HEK293 (cell line): ENCODE results near the gene IDH3A.

Source experiments
- CTCF ChIA-PET: fragments of 350-600 bp; formaldehyde crosslinking; extraction: SDS; loops from one replicate; lab custom pipeline; 2021; ENCODE audit warnings: antibody characterized with exemption; lab: Yijun Ruan, JAX
- POLR2A ChIA-PET: fragments of 300-600 bp; formaldehyde crosslinking; extraction: SDS; loops from one replicate; lab custom pipeline; 2020; ENCODE audit warnings: antibody characterized with exemption, inconsistent platforms; lab: Yijun Ruan, JAX
- H3K27ac ChIP-seq: fragments of 200-500 bp; sonication (Bioruptor generic); 2 replicates; pipeline ENCODE4 v1.5.1; 2014; ENCODE audit warnings: low read depth, low read length, control low read depth, inconsistent platforms; ENCODE audit errors: extremely low read depth
- H3K36me3 ChIP-seq, 2 experiments: fragments of 200-500 bp in 1 of 2; sonication (Bioruptor generic) in 1 of 2; 1 replicate in 1 of 2; 2 replicates in 1 of 2; pipeline ENCODE4 v1.5.1; 2014 to 2017; ENCODE audit warnings: inconsistent platforms in 2 of 2, low read length in 2 of 2; ENCODE audit not compliant: control insufficient read depth in 2 of 2, insufficient read depth in 1 of 2
- H3K4me1 ChIP-seq: fragments of 200-500 bp; sonication (Bioruptor generic); 2 replicates; pipeline ENCODE4 v1.5.1; 2014; ENCODE audit warnings: mild to moderate bottlenecking, low read length, inconsistent platforms; ENCODE audit not compliant: control insufficient read depth, insufficient read depth
- H3K4me3 ChIP-seq: 2 replicates; pipeline ENCODE4 v1.5.1; 2011; ENCODE audit warnings: low read depth, mild to moderate bottlenecking, control low read depth, low read length, moderate library complexity
- H3K9me3 ChIP-seq: fragments of 200-500 bp; sonication (Bioruptor generic); 2 replicates; pipeline ENCODE4 v1.5.1; 2014; ENCODE audit warnings: low read depth, low read length, inconsistent platforms; ENCODE audit not compliant: control insufficient read depth, insufficient read depth
- AEBP2 ChIP-seq: fragments of 450-650 bp; formaldehyde crosslinking; IDR thresholded peaks from 2 replicates; pipeline ENCODE4 v1.5.1; 2016; ENCODE audit warnings: missing biosample characterization, missing genetic modification characterization, borderline replicate concordance
- GLI2 ChIP-seq: fragments of 450-650 bp; formaldehyde crosslinking; IDR thresholded peaks from 2 replicates; pipeline ENCODE4; 2017; ENCODE audit warnings: missing biosample characterization, missing genetic modification characterization, low read depth, borderline replicate concordance
- HOXD13 ChIP-seq: sonication (generic); formaldehyde crosslinking; IDR thresholded peaks from 2 replicates; pipeline ENCODE4 v1.8.0; 2022; ENCODE audit warnings: missing genetic modification reagents, borderline replicate concordance
- KLF17 ChIP-seq: fragments of 450-650 bp; formaldehyde crosslinking; IDR thresholded peaks from 2 replicates; pipeline ENCODE4 v1.5.1; 2016; ENCODE audit warnings: missing biosample characterization, missing genetic modification characterization
- KLF9 ChIP-seq: fragments of 450-650 bp; formaldehyde crosslinking; IDR thresholded peaks from 2 replicates; pipeline ENCODE4 v1.5.1; 2016; ENCODE audit warnings: missing biosample characterization, missing genetic modification characterization, low read depth
- PBX3 ChIP-seq: sonication (generic); formaldehyde crosslinking; IDR thresholded peaks from 2 replicates; pipeline ENCODE4 v1.8.1; 2022; ENCODE audit warnings: mild to moderate bottlenecking, moderate library complexity, missing genetic modification reagents
- PRDM2 ChIP-seq: fragments of 450-650 bp; formaldehyde crosslinking; IDR thresholded peaks from 2 replicates; pipeline ENCODE4 v1.5.1; 2016; ENCODE audit warnings: missing biosample characterization, missing genetic modification characterization, borderline replicate concordance
- ZBTB6 ChIP-seq: fragments of 450-650 bp; formaldehyde crosslinking; IDR thresholded peaks from 2 replicates; pipeline ENCODE4 v1.5.1; 2017; ENCODE audit warnings: missing biosample characterization, missing genetic modification characterization
- ZFP41 ChIP-seq: fragments of 450-650 bp; formaldehyde crosslinking; IDR thresholded peaks from 2 replicates; pipeline ENCODE4 v1.5.1; 2016; ENCODE audit warnings: missing biosample characterization, missing genetic modification characterization, borderline replicate concordance
- ZNF23 ChIP-seq: fragments of 450-650 bp; formaldehyde crosslinking; IDR thresholded peaks from 2 replicates; pipeline ENCODE4 v1.5.1; 2016; ENCODE audit warnings: missing biosample characterization, missing genetic modification characterization, borderline replicate concordance
- ZNF266 ChIP-seq: fragments of 450-650 bp; formaldehyde crosslinking; IDR thresholded peaks from 2 replicates; pipeline ENCODE4 v1.5.1; 2016; ENCODE audit warnings: missing biosample characterization, missing genetic modification characterization, low read depth
- ZNF362 ChIP-seq: fragments of 450-650 bp; formaldehyde crosslinking; IDR thresholded peaks from 2 replicates; pipeline ENCODE4 v1.5.1; 2016; ENCODE audit warnings: missing biosample characterization, missing genetic modification characterization
- ZNF398 ChIP-seq: fragments of 450-650 bp; formaldehyde crosslinking; IDR thresholded peaks from 2 replicates; pipeline ENCODE4 v1.5.1; 2017; ENCODE audit warnings: missing biosample characterization, missing genetic modification characterization
- ZNF501 ChIP-seq: fragments of 450-650 bp; formaldehyde crosslinking; IDR thresholded peaks from 2 replicates; pipeline ENCODE4 v1.5.1; 2016; ENCODE audit warnings: missing biosample characterization, missing genetic modification characterization
- ZNF623 ChIP-seq: fragments of 450-650 bp; formaldehyde crosslinking; IDR thresholded peaks from 2 replicates; pipeline ENCODE4 v1.5.1; 2016; ENCODE audit warnings: missing biosample characterization, missing genetic modification characterization
- ZNF660 ChIP-seq: fragments of 450-650 bp; IDR thresholded peaks from 2 replicates; pipeline ENCODE4 v1.5.1; 2018; ENCODE audit warnings: missing biosample characterization, mild to moderate bottlenecking, missing genetic modification characterization
- ZNF704 ChIP-seq: fragments of 450-650 bp; formaldehyde crosslinking; IDR thresholded peaks from 2 replicates; pipeline ENCODE4 v1.5.1; 2016; ENCODE audit warnings: missing biosample characterization, missing genetic modification characterization
- ZNF76 ChIP-seq: fragments of 450-650 bp; formaldehyde crosslinking; IDR thresholded peaks from 2 replicates; pipeline ENCODE4; 2016; ENCODE audit warnings: low read depth, missing biosample characterization, missing genetic modification characterization, borderline replicate concordance
- ZNF768 ChIP-seq: fragments of 450-650 bp; formaldehyde crosslinking; IDR thresholded peaks from 2 replicates; pipeline ENCODE4 v1.5.1; 2018; ENCODE audit warnings: missing biosample characterization, mild to moderate bottlenecking, missing genetic modification characterization

IDH3A gene

GRCh38 chr15:78100886-78101285, 48.3 kb upstream of the IDH3A start:
- POLR2A ChIA-PET, result no interaction called here
- no peak overlapping the region for H3K27ac ChIP-seq
- H3K9me3 ChIP-seq, result no peaks in the 10 kb centered on the region
- peaks cover 0 to 4% of the 10 kb centered on the region in 2 experiments; a peak in 1 of 3 replicates for H3K36me3 ChIP-seq
- TF ChIP-seq HOXD13 (no peak), ZNF660 (tag by site-specific recombination) (no peak), ZNF623 (no peak), ZNF266 (tag by site-specific recombination) (no peak), KLF17 (no peak), ZNF362 (tag by site-specific recombination) (no peak), KLF9 (tag by site-specific recombination) (no peak), ZNF768 (no peak), ZNF23 (tag by site-specific recombination) (no peak), ZFP41 (tag by site-specific recombination) (no peak), PBX3 (CRISPR knock-in tag) (no peak), ZBTB6 (tag by site-specific recombination) (no peak), AEBP2 (tag by site-specific recombination) (no peak), ZNF398 (tag by site-specific recombination) (no peak), ZNF76 (no peak), GLI2 (tag by site-specific recombination) (no peak), ZNF704 (tag by site-specific recombination) (no peak), ZNF501 (no peak), PRDM2 (tag by site-specific recombination) (no peak)
- no peak overlapping the region for H3K4me3 ChIP-seq
- CTCF ChIA-PET, result interaction anchor here (0.8 to 3.5 kb wide), 3 partner anchors 95 to 140 kb away, joined by 4 to 19 read pairs (median 5); no protein-coding TSS in a partner anchor
- H3K4me1 ChIP-seq, result no peaks in the 10 kb centered on the region
